HepG2 (cell line): ENCODE data around the gene CRHR1. TPM values are rescaled to one million over a fixed set of nuclear protein-coding genes. Genes with fewer than 3 reads are reported as not detected.

Source experiments
- ATAC-seq: fragments of 200-7000 bp; cut with Tn5 transposase; 3 replicates; pipeline ENCODE4 v1.9.1; 2020; ENCODE audit warnings: mild to moderate bottlenecking, moderate library complexity
- BruUV-seq: library from RNA; stranded (reverse); fragments of 400-500 nt; replicated peaks from 2 replicates; lab custom pipeline; 2021; lab: Mats Ljungman, UMichigan
- CTCF ChIA-PET: fragments of 300-600 bp; formaldehyde crosslinking; extraction: SDS; loops from one replicate; lab custom pipeline; 2021; ENCODE audit warnings: low total read pairs, inconsistent platforms, low intra/inter-chr PET ratio; lab: Yijun Ruan, JAX
- POLR2A ChIA-PET: fragments of 350-600 bp; sonication (Branson Sonifier 250); formaldehyde crosslinking; loops from one replicate; lab custom pipeline; 2020; ENCODE audit warnings: antibody characterized with exemption, inconsistent platforms; lab: Yijun Ruan, JAX
- DNase-seq: peaks from one replicate; pipeline ENCODE4 v3.0.0-alpha.2; 2015; ENCODE audit warnings: low spot score
- FAIRE-seq: peaks from 3 replicates; lab custom pipeline; 2011; peaks lifted over from hg19 to GRCh38; lab: Jason Lieb, UNC
- H2AFZ ChIP-seq: one replicate; pipeline ENCODE4 v1.6.1; 2011; ENCODE audit warnings: low read length, inconsistent platforms
- H3K27ac ChIP-seq: fragments of 300-600 bp; 3 replicates; pipeline ENCODE4 v1.8.0; 2011; ENCODE audit warnings: mixed run types, mild to moderate bottlenecking, mixed read lengths, low read length, inconsistent platforms; ENCODE audit not compliant: insufficient read depth; ENCODE audit errors: extremely low read length
- H3K27me3 ChIP-seq, 2 experiments: fragments of 200-600 bp in 1 of 2; 2 replicates in 1 of 2; 3 replicates in 1 of 2; pipeline versions ENCODE4 v1.6.0 to v1.8.0; 2011; ENCODE audit warnings: low read length in 2 of 2, mild to moderate bottlenecking in 2 of 2, moderate library complexity in 2 of 2, inconsistent platforms in 1 of 2; ENCODE audit not compliant: insufficient read depth in 2 of 2, control insufficient read depth in 1 of 2
- H3K36me3 ChIP-seq, 2 experiments: fragments of 200-600 bp in 1 of 2; replicated peaks in 1 of 2; 2 replicates in 1 of 2; 3 replicates in 1 of 2; pipeline versions ENCODE4 v1.5.1 to v1.8.0; 2011; ENCODE audit warnings: low read length in 2 of 2, inconsistent platforms in 1 of 2; ENCODE audit not compliant: insufficient read depth in 2 of 2, control insufficient read depth in 1 of 2
- H3K4me1 ChIP-seq: 2 replicates; pipeline ENCODE4 v1.5.1; 2012; ENCODE audit warnings: low read length, inconsistent platforms; ENCODE audit not compliant: insufficient read depth
- H3K4me2 ChIP-seq: 2 replicates; pipeline ENCODE4 v1.6.0; 2011; ENCODE audit warnings: low read depth, low read length, inconsistent platforms
- H3K4me3 ChIP-seq, 3 experiments: fragments of 200-600 bp in 1 of 3; sonication (generic), shearing (Covaris generic) in 1 of 3; replicated peaks in 1 of 3; 2 replicates each; pipeline ENCODE4 v1.5.1; 2011 to 2016; ENCODE audit warnings: low read length in 3 of 3, inconsistent platforms in 2 of 3, low read depth in 2 of 3, mild to moderate bottlenecking in 2 of 3, control low read depth in 1 of 3, mixed read lengths in 1 of 3; ENCODE audit not compliant: insufficient read depth in 1 of 3
- H3K79me2 ChIP-seq: one replicate; pipeline ENCODE4 v1.6.1; 2011; ENCODE audit warnings: low read length, inconsistent platforms; ENCODE audit not compliant: insufficient read depth
- H3K9ac ChIP-seq: 2 replicates; pipeline ENCODE4 v1.6.0; 2011; ENCODE audit warnings: mild to moderate bottlenecking, low read depth, low read length, inconsistent platforms; ENCODE audit not compliant: insufficient read depth
- H3K9me3 ChIP-seq: 2 replicates; pipeline ENCODE4 v1.5.1; 2012; ENCODE audit warnings: mild to moderate bottlenecking, low read length
- H4K20me1 ChIP-seq: 2 replicates; pipeline ENCODE4 v1.6.0; 2011; ENCODE audit warnings: inconsistent platforms, mild to moderate bottlenecking, low read length, moderate library complexity; ENCODE audit not compliant: insufficient read depth
- KMT2B ChIP-seq: IDR thresholded peaks from 2 replicates; pipeline ENCODE4 v1.6.1; 2016; ENCODE audit warnings: missing genetic modification reagents, missing compliant biosample characterization
- PRMT3 ChIP-seq: sonication (generic); formaldehyde crosslinking; IDR thresholded peaks from 2 replicates; pipeline ENCODE4 v1.8.1; 2022; ENCODE audit warnings: low read depth, mild to moderate bottlenecking, moderate library complexity, missing genetic modification reagents, borderline replicate concordance
- SAFB2 ChIP-seq: sonication (generic); formaldehyde crosslinking; IDR thresholded peaks from 2 replicates; pipeline ENCODE4 v1.5.1; 2020; ENCODE audit warnings: missing genetic modification reagents, low read depth, mild to moderate bottlenecking, borderline replicate concordance
- SRSF4 ChIP-seq: fragments of 200-400 bp; formaldehyde crosslinking; IDR thresholded peaks from one replicate; pipeline ENCODE4 v1.6.1; 2018; ENCODE audit warnings: mild to moderate bottlenecking, low read depth, low read length, moderate library complexity; ENCODE audit not compliant: poor library complexity, severe bottlenecking
- ZNF639 ChIP-seq: conservative IDR thresholded peaks from 2 replicates; pipeline ENCODE4 v1.6.1; 2018; ENCODE audit warnings: missing genetic modification reagents
- WGBS: methylation state at CpG from one replicate; pipeline ENCODE4 v1.1.6; 2017; ENCODE audit warnings: low lambda C conversion rate; 5-methylcytosine and 5-hydroxymethylcytosine counted together
- in situ Hi-C: cut with HindIII; loops from 2 replicates; pipeline ENCODE4 v1.10.0; 2017; ENCODE audit warnings: low pct_unique_long_range_greater_than_20kb; ENCODE audit not compliant: extremely low pct_ligation_motif_present
- intact Hi-C: fragments of 100-400 bp; cut with micrococcal nuclease; formaldehyde crosslinking; loops from one replicate; pipeline ENCODE4 v1.10.0; 2022; ENCODE audit not compliant: unreplicated experiment
- polyA plus RNA-seq, 8 experiments: library from polyadenylated mRNA; depleted of rRNA in 3 of 8; stranded (reverse) in 7 of 8; unstranded in 1 of 8; fragments of >200 nt; fragmentation: Illumina TruSeq in 4 of 8; extraction: Trizol in 4 of 8; gene quantifications; 2 replicates each; pipeline versions ENCODE4 v1.2.1 to v1.2.3, GENCODE V29; 2011 to 2016; ENCODE audit warnings: low read depth in 4 of 8, missing spikeins in 1 of 8, mixed read lengths in 1 of 8; ENCODE audit not compliant: insufficient read depth in 1 of 8
- total RNA-seq, 5 experiments: library from RNA; depleted of rRNA; stranded (reverse); fragments of >200 nt; fragmentation: Illumina TruSeq; extraction: Trizol; gene quantifications; 2 replicates each; pipeline ENCODE4 v1.2.3, GENCODE V29; 2016; ENCODE audit warnings: low read depth in 1 of 5
- TF ChIP-seq, protein P1 (sequence below): sonication (generic); formaldehyde crosslinking; conservative IDR thresholded peaks from 2 replicates; pipeline ENCODE4 v1.4.0; 2020; ENCODE audit warnings: missing genetic modification reagents

CRHR1 gene
- total and polyA plus RNA-seq, 2 of the 13 experiments (the other 11 are each of a cell fraction or from before 2014, with no cell fraction given) = not detected

- H3K4me1 ChIP-seq = peaks cover 3% of the 10 kb centered on the region; the same call in 1 of the 2 replicates
- H3K4me3 ChIP-seq = no peak overlapping the region
- DNase-seq (no peak), FAIRE-seq (no peak), ATAC-seq (no peak)
- H3K79me2 ChIP-seq = no peaks in the 10 kb centered on the region
- POLR2A ChIA-PET = no interaction called here
- no peak overlapping the region for H2AFZ ChIP-seq
- TF ChIP-seq ZNF639 (CRISPR knock-in tag) (no peak), SRSF4 (no peak), PRMT3 (CRISPR knock-in tag) (no peak), KMT2B (CRISPR knock-in tag) (no peak), SAFB2 (CRISPR knock-in tag) (no peak)
- TF ChIP-seq, protein P1, sequence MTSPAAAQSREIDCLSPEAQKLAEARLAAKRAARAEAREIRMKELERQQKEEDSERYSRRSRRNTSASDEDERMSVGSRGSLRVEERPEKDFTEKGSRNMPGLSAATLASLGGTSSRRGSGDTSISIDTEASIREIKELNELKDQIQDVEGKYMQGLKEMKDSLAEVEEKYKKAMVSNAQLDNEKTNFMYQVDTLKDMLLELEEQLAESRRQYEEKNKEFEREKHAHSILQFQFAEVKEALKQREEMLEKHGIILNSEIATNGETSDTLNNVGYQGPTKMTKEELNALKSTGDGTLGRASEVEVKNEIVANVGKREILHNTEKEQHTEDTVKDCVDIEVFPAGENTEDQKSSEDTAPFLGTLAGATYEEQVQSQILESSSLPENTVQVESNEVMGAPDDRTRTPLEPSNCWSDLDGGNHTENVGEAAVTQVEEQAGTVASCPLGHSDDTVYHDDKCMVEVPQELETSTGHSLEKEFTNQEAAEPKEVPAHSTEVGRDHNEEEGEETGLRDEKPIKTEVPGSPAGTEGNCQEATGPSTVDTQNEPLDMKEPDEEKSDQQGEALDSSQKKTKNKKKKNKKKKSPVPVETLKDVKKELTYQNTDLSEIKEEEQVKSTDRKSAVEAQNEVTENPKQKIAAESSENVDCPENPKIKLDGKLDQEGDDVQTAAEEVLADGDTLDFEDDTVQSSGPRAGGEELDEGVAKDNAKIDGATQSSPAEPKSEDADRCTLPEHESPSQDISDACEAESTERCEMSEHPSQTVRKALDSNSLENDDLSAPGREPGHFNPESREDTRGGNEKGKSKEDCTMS (CRISPR knock-in tag) = no peak
- no peak overlapping the region for H3K9ac ChIP-seq
- CTCF ChIA-PET = no interaction called here
- in situ Hi-C loops (no loop called here), intact Hi-C loops (no loop called here)
- H3K9me3 ChIP-seq = no peaks in the 10 kb centered on the region
- 3% methylated on average over 3 of the region's 3 CpGs for WGBS
- no TSS peak for BruUV-seq
- no peak overlapping the region for H3K4me2 ChIP-seq
- peaks cover 6% of the 10 kb centered on the region; the same call in 1 of the 2 replicates for H4K20me1 ChIP-seq
- H3K27me3 ChIP-seq = peaks cover 35 to 93% of the 10 kb centered on the region in 2 experiments
- no peak overlapping the region for H3K27ac ChIP-seq
- no peaks in the 10 kb centered on the region for H3K36me3 ChIP-seq
Observed at GRCh38 chr17:45789874-45790273, 5.8 kb downstream of the CRHR1 start.
